ENCODE results near the gene GATA2.
A peak's percentile ranks its signal among the peaks of the same experiment; 100 is the strongest.

GATA2 gene

DNA sequence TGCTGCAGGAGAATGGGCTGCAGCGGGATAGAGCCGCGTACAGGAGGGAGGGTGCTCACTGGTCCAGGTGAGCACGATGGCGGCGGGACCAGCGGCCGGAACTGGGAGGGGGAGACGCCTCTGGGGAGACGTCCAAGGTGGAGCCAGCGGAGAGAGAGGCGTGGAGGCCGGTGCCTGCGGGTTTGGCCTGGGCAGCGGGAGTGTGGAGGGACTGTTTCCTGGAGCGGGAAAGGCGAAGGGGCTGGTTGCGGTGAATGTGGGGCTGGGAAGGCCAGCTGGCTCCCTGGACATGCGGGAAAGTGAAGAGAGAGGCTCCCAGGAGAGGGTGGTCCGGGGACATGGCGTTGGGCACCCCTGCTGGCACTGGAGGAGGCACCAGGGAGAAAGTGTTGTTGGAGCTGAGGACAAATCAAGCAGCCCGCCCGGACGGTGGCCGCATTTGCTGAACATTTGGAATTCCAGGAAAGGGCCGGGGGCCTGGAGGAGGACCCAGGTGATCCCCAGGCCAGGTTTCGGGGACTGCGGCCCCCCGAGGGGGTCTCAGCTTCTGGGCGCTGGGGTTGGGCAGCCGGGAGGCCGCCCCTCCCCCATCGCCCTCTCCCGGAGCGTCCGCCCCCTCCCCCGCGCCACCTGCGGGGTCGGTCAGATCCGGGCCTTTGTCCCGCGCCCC, 60.6 kb downstream of the GATA2 start:
- peak; percentile 61 for DNase-seq

DNA sequence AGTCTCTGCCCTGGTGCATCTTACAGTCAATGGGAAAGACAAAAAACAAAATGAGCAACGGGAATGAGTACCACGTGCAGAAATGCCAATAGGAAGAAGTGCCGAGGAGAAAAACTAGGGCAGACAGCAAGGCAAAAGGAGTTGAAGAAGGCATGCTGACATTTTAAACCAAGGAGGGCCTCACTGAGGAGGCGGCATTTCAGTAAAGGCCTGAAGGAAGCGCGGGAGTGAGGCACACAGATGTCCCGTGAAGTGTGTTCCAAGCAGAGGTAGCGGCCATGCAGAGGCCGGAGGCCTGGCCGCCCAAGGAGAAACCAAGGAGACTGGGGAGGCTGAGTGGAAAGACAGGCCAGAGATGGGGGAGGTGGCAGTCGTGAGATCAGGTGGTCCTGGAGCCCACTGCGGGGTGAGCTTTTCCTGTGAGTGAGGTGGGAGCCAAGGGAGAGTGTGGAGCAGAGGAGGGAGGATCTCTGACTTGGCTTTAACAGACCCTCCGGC, 61.1 kb downstream of the GATA2 start:
- DNase-seq, result no peak

DNA sequence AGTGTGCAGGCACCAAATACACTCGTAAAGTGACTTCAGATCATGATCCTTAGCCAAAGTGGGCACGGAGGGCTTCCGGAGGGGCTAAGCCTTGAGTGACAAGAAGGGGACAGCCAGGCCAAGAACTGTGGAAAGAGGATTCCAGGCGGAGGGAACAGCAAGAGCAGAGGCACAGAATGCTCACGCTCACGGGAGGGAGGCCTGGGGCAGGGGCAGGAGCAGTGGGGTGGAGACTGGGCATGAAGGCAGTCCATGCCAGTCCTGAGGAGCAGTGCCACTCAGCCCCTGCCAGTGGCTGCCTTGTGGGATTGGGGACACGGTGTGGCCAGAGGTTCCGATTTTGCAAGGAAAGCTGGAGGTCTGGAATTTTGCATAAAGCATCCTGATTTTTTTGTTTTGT, 62.3 kb downstream of the GATA2 start:
- no peak for DNase-seq

DNA sequence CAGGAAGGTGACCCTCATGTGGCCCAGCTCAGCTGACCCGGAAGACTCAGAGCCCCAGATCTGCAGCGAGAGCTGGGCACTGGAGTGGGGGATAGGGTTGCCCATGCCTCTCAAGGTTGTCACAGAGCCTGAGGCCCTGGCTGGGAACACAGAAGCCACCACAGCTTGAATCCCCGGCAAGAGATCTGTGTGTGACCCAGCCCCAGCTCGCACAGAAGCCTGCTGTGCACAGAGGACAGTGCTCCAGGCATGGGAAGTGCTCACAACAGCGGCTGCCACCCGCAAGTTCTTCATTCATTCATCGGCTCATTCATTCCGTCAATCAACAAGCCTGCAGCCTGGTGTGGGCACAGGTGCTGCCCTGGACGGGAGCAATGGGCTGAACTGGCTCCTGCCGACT, 62.7 kb downstream of the GATA2 start:
- DNase-seq, result no peak

DNA sequence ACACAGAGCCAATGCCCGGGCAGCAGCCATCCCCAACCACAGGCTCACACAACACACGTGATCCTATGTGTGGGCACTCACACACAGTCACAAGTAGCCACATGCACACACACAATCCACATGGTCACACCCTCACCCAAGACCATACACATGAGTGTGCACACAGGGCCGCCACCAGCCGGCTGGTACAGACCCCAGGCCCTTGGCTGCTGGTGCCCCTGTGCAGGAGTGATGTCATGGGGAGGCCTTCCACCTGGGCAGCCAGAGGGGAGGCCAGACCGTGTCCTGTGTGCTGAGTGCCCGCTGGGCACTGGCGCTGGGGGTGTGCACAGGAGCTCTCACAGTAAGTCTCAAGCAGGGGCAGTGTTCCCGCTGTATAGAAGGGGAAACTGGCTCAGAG, 63.2 kb downstream of the GATA2 start:
- DNase-seq, result no peak

Data from NCI-H774 (cell line).